ENCODE results near the gene CHST9. TPM values are rescaled to one million over a fixed set of nuclear protein-coding genes. Genes with fewer than 3 reads are reported as not detected.

Gene CHST9
- total RNA-seq, 1 experiment from 2014 or later = 19.2 TPM

- TF ChIP-seq, protein P1, sequence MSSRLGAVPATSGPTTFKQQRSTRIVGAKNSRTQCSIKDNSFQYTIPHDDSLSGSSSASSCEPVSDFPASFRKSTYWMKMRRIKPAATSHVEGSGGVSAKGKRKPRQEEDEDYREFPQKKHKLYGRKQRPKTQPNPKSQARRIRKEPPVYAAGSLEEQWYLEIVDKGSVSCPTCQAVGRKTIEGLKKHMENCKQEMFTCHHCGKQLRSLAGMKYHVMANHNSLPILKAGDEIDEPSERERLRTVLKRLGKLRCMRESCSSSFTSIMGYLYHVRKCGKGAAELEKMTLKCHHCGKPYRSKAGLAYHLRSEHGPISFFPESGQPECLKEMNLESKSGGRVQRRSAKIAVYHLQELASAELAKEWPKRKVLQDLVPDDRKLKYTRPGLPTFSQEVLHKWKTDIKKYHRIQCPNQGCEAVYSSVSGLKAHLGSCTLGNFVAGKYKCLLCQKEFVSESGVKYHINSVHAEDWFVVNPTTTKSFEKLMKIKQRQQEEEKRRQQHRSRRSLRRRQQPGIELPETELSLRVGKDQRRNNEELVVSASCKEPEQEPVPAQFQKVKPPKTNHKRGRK (CRISPR knock-in tag; IDR thresholded peaks at IDR 0.05; ENCODE audit: borderline replicate concordance) = no peak
- TF ChIP-seq, protein P2, sequence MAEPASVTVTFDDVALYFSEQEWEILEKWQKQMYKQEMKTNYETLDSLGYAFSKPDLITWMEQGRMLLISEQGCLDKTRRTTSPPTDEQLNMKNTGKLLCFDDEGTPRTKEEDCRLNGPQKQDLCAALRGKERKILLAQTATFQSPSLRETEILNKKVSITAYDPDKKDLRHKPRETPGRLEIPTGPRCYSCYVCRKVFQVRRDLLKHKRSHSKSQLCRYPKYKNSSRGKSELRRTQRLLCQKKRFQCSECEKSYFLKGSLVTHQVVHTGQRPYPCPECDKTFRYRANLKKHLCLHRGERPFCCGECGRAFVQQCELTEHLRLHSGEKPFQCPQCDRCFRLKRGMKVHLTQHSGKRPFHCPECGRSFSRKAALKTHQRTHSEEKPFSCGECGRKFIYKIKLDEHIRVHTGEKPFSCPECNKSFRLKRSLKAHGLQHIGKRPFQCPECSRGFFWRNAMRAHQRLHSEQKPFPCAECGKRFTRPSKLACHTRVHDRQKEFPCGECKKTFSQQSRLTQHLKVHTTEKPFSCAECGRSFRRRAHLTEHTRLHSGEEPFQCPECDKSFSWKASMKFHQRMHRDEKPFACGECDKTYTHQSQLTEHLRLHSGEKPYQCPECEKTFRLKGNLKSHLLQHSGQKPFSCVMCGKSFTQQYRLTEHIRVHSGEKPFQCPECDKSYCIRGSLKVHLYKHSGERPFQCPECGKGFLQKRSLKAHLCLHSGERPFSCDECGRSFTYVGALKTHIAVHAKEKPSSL (CRISPR knock-in tag; conservative IDR thresholded peaks at IDR 0.05) = no peak
- no peak for TF ChIP-seq CTCF (IDR thresholded peaks at IDR 0.05)
Observed at GRCh38 chr18:27223526-27224291, 38.6 kb upstream of the CHST9 start (continued).

DNA sequence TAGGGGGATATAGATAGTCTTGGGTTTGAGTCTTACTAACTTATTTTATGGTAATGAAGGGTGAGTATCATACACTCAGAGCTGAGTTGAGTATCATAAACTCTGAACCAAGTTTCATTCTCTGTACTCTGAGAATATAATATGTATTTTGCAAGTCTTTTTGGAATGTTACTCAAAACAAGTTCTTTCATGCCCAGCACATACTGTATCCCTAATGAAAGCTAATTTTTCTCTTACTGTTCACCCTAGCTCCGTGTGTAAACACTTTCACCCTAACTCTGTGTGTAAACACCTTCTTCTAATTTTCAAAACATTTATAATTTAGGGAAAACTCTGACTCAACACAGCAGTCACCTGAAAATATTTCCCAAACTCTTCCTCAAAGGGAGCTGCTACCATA, 29.7 kb upstream of the CHST9 start:
- POLR2A ChIA-PET = no interaction called here
- peaks cover 10% of the 10 kb centered on the region for H3K27me3 Mint-ChIP-seq (ENCODE audit: low read depth)
- CTCF ChIA-PET = no interaction called here
- H3K4me1 Mint-ChIP-seq = peaks cover 24% of the 10 kb centered on the region
- H3K9me3 Mint-ChIP-seq = peaks cover 9% of the 10 kb centered on the region
- H3K27ac Mint-ChIP-seq = no peak overlapping the region
- no peak overlapping the region for H3K4me3 Mint-ChIP-seq
- DNase-seq (ENCODE audit: low spot score) (no peak), ATAC-seq (no peak)
- no peaks in the 10 kb centered on the region; the same call in 1 of the 2 replicates for H3K36me3 Mint-ChIP-seq
- TF ChIP-seq RORB (CRISPR knock-in tag; IDR thresholded peaks at IDR 0.05) (no peak), GABPB1 (CRISPR knock-in tag; IDR thresholded peaks at IDR 0.05) (no peak), IRF2 (CRISPR knock-in tag; IDR thresholded peaks at IDR 0.05; ENCODE audit: borderline replicate concordance, low read depth) (no peak), MAX (CRISPR knock-in tag; IDR thresholded peaks at IDR 0.05) (no peak), NR3C1 (CRISPR knock-in tag; conservative IDR thresholded peaks at IDR 0.05; ENCODE audit: low read depth) (no peak), FOXJ3 (CRISPR knock-in tag; IDR thresholded peaks at IDR 0.05; ENCODE audit: borderline replicate concordance) (no peak), JUN (CRISPR knock-in tag; IDR thresholded peaks at IDR 0.05) (no peak), CTCF (IDR thresholded peaks at IDR 0.05) (no peak), CREM (CRISPR knock-in tag; IDR thresholded peaks at IDR 0.05) (no peak), USF1 (CRISPR knock-in tag; IDR thresholded peaks at IDR 0.05) (no peak), ARID4B (CRISPR knock-in tag; IDR thresholded peaks at IDR 0.05; ENCODE audit: borderline replicate concordance) (no peak), ZNF121 (CRISPR knock-in tag; IDR thresholded peaks at IDR 0.05) (no peak)
- TF ChIP-seq, protein P2 (CRISPR knock-in tag; conservative IDR thresholded peaks at IDR 0.05) = no peak
- TF ChIP-seq, protein P3, sequence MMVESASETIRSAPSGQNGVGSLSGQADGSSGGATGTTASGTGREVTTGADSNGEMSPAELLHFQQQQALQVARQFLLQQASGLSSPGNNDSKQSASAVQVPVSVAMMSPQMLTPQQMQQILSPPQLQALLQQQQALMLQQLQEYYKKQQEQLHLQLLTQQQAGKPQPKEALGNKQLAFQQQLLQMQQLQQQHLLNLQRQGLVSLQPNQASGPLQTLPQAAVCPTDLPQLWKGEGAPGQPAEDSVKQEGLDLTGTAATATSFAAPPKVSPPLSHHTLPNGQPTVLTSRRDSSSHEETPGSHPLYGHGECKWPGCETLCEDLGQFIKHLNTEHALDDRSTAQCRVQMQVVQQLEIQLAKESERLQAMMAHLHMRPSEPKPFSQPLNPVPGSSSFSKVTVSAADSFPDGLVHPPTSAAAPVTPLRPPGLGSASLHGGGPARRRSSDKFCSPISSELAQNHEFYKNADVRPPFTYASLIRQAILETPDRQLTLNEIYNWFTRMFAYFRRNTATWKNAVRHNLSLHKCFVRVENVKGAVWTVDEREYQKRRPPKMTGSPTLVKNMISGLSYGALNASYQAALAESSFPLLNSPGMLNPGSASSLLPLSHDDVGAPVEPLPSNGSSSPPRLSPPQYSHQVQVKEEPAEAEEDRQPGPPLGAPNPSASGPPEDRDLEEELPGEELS (CRISPR knock-in tag; IDR thresholded peaks at IDR 0.05) = no peak

Measured in WTC11 (cell line).